GM12878 (cell line): ENCODE measurements around the gene KDM3B. TPM values are rescaled to one million over a fixed set of nuclear protein-coding genes. Genes with fewer than 3 reads are reported as not detected.

Experiments
- ATF3 ChIP-seq: IDR thresholded peaks from 2 replicates; pipeline ENCODE4 v1.6.1; 2011; ENCODE audit warnings: low read depth, mild to moderate bottlenecking, low read length, moderate library complexity, borderline replicate concordance; ENCODE audit errors: extremely low read depth
- BCL3 ChIP-seq: IDR thresholded peaks from 2 replicates; pipeline ENCODE4 v1.6.1; 2011; ENCODE audit warnings: borderline replicate concordance, low read depth, mild to moderate bottlenecking, moderate library complexity, low read length; ENCODE audit not compliant: insufficient read depth, poor library complexity, severe bottlenecking
- CBX5 ChIP-seq: sonication (generic); IDR thresholded peaks from 2 replicates; pipeline ENCODE4 v1.6.1; 2016; ENCODE audit warnings: low read depth, moderate library complexity, mild to moderate bottlenecking, inconsistent platforms
- E2F8 ChIP-seq: fragments of 450-650 bp; IDR thresholded peaks from 2 replicates; pipeline ENCODE4 v1.6.1; 2018; ENCODE audit warnings: mild to moderate bottlenecking, low read depth, moderate library complexity; ENCODE audit not compliant: partially characterized antibody
- E4F1 ChIP-seq: fragments of 450-650 bp; IDR thresholded peaks from 2 replicates; pipeline ENCODE4 v1.6.1; 2018; ENCODE audit warnings: borderline replicate concordance, mild to moderate bottlenecking; ENCODE audit not compliant: partially characterized antibody
- EGR1 ChIP-seq, 2 experiments: IDR thresholded peaks; 1 replicate in 1 of 2; 2 replicates in 1 of 2; pipeline ENCODE4 v1.6.1; 2011 to 2012; ENCODE audit warnings: low read depth in 2 of 2, low read length in 2 of 2, borderline replicate concordance in 1 of 2, mild to moderate bottlenecking in 1 of 2, moderate library complexity in 1 of 2
- FOXM1 ChIP-seq: IDR thresholded peaks from 2 replicates; pipeline ENCODE4 v1.6.1; 2012; ENCODE audit warnings: low read depth, mild to moderate bottlenecking, inconsistent platforms, low read length, moderate library complexity
- IRF5 ChIP-seq: fragments of 450-650 bp; IDR thresholded peaks from 2 replicates; pipeline ENCODE4 v1.6.1; 2017; ENCODE audit warnings: borderline replicate concordance
- JUND ChIP-seq: IDR thresholded peaks from 2 replicates; pipeline ENCODE4 v1.6.1; 2012; ENCODE audit warnings: low read depth, mild to moderate bottlenecking, low read length, improper control_type of control experiment, moderate library complexity
- PAX5 ChIP-seq: IDR thresholded peaks from 2 replicates; pipeline ENCODE4 v1.6.1; 2011; ENCODE audit warnings: low read depth, low read length, borderline replicate concordance
- PBX3 ChIP-seq: IDR thresholded peaks from 2 replicates; pipeline ENCODE4 v1.6.1; 2011; ENCODE audit warnings: mild to moderate bottlenecking, low read depth, low read length, moderate library complexity; ENCODE audit not compliant: insufficient replicate concordance
- RB1 ChIP-seq: fragments of 450-650 bp; formaldehyde crosslinking; IDR thresholded peaks from 2 replicates; pipeline ENCODE4 v1.6.1; 2017; ENCODE audit warnings: mild to moderate bottlenecking, borderline replicate concordance
- RCOR1 ChIP-seq: conservative IDR thresholded peaks from 2 replicates; pipeline ENCODE4 v1.6.1; 2012; ENCODE audit warnings: low read depth, low read length, improper control_type of control experiment
- STAT1 ChIP-seq: fragments of 450-650 bp; conservative IDR thresholded peaks from 2 replicates; pipeline ENCODE4 v1.6.1; 2014; ENCODE audit warnings: antibody characterized with exemption, mild to moderate bottlenecking
- SUZ12 ChIP-seq: fragments of 200-600 bp; sonication (generic); IDR thresholded peaks from one replicate; pipeline ENCODE4 v1.6.1; 2018; ENCODE audit warnings: antibody characterized with exemption, mild to moderate bottlenecking; ENCODE audit not compliant: unreplicated experiment
- TBL1XR1 ChIP-seq: IDR thresholded peaks from 2 replicates; pipeline ENCODE4 v1.6.1; 2012; ENCODE audit warnings: low read depth, low read length, improper control_type of control experiment
- ZBED1 ChIP-seq: IDR thresholded peaks from 2 replicates; pipeline ENCODE4 v1.6.1; 2016; ENCODE audit warnings: borderline replicate concordance
- ZNF24 ChIP-seq: fragments of 450-650 bp; IDR thresholded peaks from 2 replicates; pipeline ENCODE4 v1.6.1; 2017; ENCODE audit warnings: antibody characterized with exemption, mild to moderate bottlenecking
- ZSCAN29 ChIP-seq: fragments of 450-650 bp; IDR thresholded peaks from 2 replicates; pipeline ENCODE4 v1.6.1; 2017; ENCODE audit warnings: mild to moderate bottlenecking, moderate library complexity
- polyA plus RNA-seq, 11 experiments: library from polyadenylated mRNA; depleted of rRNA in 4 of 11; unstranded in 6 of 11; stranded (reverse) in 5 of 11; fragments of >200 nt; fragmentation: Nextera tagmentation in 4 of 11; fragmentation: Illumina TruSeq in 1 of 11; extraction: Ambion mirVana in 4 of 11; extraction: Trizol in 1 of 11; gene quantifications; 1 replicate in 1 of 11; 2 replicates in 10 of 11; pipeline versions ENCODE4 v1.2.1 to v1.2.3, GENCODE V29; 2011 to 2016; ENCODE audit warnings: inconsistent platforms in 2 of 11, missing spikeins in 2 of 11, low read depth in 1 of 11
- total RNA-seq, 4 experiments: library from RNA; depleted of rRNA in 3 of 4; stranded (reverse); fragments of >200 nt in 3 of 4; fragmentation: Illumina TruSeq in 1 of 4; extraction: Trizol in 1 of 4; gene quantifications; 2 replicates each; pipeline versions ENCODE4 v1.2.1 to v1.2.3, GENCODE V29; 2013 to 2021

KDM3B gene
- total and polyA plus RNA-seq, 10 of the 15 experiments (the other 5 are each of a cell fraction or from before 2014, with no cell fraction given) = 8.5 to 45.7 (median 29.0) TPM

- TF ChIP-seq STAT1 (0 out of 2 replicates have a peak, but pooled peaks have one; percentile 55), RB1 (peak; percentile 64; the same call in 1 of the 2 replicates), BCL3 (peak; percentile 50), E4F1 (no peak), IRF5 (no peak), ZNF24 (peak; percentile 72), RCOR1 (peak; percentile 88; the same call in 1 of the 2 replicates), PBX3 (peak; percentile 35), TBL1XR1 (peak; percentile 52; the same call in 1 of the 2 replicates), E2F8 (no peak), ATF3 (peak; percentile 71; the same call in 1 of the 2 replicates), ZBED1 (no peak), SUZ12 (no peak), FOXM1 (0 out of 2 replicates have a peak, but pooled peaks have one; percentile 59), ZSCAN29 (no peak), EGR1 (IDR thresholded peaks at IDR 0.05; ENCODE audit: borderline replicate concordance in 1 of 2, low read depth in 2 of 2, low read length in 2 of 2) (peak in 1 of 2 experiments; percentile 85; a peak in 2 of 3 replicates), JUND (no peak), PAX5 (0 out of 2 replicates have a peak, but pooled peaks have one; percentile 16), CBX5 (peak; percentile 72; the same call in 1 of the 2 replicates)
Observed at GRCh38 chr5:138352071-138352721, at the start of gene KDM3B (continued).
